ENCODE results near the gene NDFIP1.

Gene NDFIP1

GRCh38 chr5:142145106-142145900, 36.7 kb downstream of the NDFIP1 start:
- TF ChIP-seq GATA2 (IDR thresholded peaks at IDR 0.05; ENCODE audit: low read depth, low read length) (no peak), GATA3 (IDR thresholded peaks at IDR 0.05; ENCODE audit: low read depth, low read length) (no peak)

DNA sequence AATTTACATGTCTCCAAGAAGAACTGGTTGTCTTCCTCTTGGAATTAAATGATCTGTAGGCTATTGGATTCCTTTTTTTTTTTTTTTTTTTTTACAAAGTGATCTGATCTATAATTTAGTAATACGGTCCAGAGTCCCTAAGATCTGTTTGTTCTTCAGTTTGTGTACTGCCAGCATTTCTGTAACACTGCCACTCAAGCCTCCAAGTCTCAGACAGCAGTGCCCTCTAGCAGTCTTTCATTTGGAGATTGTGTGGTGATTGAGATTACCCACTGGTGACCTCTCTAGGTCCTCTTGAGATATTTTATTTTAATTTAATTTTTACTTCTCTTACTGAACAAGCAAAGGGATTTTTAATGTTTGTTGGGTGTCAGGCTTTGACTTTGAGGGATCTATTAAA, 40.8 kb downstream of the NDFIP1 start:
- no peak for TF ChIP-seq GATA3 (IDR thresholded peaks at IDR 0.05; ENCODE audit: low read depth, low read length)
- no peak for TF ChIP-seq GATA2 (IDR thresholded peaks at IDR 0.05; ENCODE audit: low read depth, low read length)

DNA sequence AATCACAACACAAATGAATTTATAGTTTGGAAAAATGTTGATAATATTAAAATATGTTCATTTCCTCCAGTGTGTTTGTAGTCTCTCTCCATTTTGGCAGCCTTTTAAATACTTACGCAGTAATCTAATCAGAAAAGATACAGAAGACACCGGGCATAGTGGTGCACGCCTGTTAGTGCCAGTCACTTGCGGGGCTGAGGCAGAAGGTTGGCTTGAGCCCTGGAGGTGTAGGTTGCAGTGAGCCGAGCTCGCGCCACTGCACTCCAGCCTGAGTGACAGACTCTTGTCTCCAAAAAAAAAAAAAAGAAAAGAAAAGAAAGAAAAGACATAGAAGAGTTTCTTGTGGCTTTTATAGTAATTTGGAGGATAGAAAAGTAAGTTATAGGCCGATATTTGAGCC, 41.9 kb downstream of the NDFIP1 start:
- no peak for TF ChIP-seq GATA2 (IDR thresholded peaks at IDR 0.05; ENCODE audit: low read depth, low read length)
- TF ChIP-seq GATA3 (IDR thresholded peaks at IDR 0.05; ENCODE audit: low read depth, low read length), result no peak

- TF ChIP-seq GATA3 (IDR thresholded peaks at IDR 0.05; ENCODE audit: low read depth, low read length) (no peak), GATA2 (IDR thresholded peaks at IDR 0.05; ENCODE audit: low read depth, low read length) (no peak)
These were observed 43.1 kb downstream of the NDFIP1 start for GRCh38 chr5:142151436-142152383.

GRCh38 chr5:142152384-142152732, 43.8 kb downstream of the NDFIP1 start:
- TF ChIP-seq GATA3 (IDR thresholded peaks at IDR 0.05; ENCODE audit: low read depth, low read length), result no peak
- TF ChIP-seq GATA2 (IDR thresholded peaks at IDR 0.05; ENCODE audit: low read depth, low read length), result no peak

DNA sequence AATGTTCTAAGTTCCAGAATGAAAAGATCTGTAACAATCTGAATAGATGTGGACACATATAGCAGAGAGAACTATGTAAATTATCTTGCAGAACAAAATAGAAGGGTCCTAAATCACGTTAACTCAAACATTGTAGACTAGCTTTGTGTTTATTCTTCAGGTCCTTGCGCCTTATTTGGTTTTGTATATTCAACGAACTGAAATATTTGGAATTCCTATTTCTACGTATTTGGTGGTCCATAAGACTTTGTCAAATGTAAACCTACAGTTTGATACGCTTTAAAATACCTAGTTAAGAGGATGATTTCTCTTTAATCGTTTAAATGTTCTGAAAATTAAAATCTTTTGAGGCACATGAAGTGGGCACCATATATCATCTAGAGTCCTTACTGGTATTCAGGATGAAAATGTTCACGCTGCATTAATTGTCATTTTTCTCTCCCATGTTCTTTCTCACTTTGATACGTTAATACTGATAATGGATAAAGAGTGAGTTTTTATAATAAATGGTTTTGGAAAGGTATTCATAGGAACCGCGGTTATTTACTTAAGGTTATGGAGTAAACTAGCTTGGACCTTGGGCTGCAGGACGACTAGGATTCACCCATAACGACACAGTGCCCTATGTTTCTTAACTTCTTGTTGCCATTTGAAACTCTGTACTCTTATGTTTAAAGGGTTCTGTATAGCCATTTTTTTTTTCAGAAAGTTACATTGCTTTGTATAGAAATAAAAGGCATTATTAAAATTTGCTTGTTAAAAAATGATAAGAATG, 45.3 kb downstream of the NDFIP1 start:
- TF ChIP-seq GATA3 (IDR thresholded peaks at IDR 0.05; ENCODE audit: low read depth, low read length) (no peak), GATA2 (IDR thresholded peaks at IDR 0.05; ENCODE audit: low read depth, low read length) (no peak)

DNA sequence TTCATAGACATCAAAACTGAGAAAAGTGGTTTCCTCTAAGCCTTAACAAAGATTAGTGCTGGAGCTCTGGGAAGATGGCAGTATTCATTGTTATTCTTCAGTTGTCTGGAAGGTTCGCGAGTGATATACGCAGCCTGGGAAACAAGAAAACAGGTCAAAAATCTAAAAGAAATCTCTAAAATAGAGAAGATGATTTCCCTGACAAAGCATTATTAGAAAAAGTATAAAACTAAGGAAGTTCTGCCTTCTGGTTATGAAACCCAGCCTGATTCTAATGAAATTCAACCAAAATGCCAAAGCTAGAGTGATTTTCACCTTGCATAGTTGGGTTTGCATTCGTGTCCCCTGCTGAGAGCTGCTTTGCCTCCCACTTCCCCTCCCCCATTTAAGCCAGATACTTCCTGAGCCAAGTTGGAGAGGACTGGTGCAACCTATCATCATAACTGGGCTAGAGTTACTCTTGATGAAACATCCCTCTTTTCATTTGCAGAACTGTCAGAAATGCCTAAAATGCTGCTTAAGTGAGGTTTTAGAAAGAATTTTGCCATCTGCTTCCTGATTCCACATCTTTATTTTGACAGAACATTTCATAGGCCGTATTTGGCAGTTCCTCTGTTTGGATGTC, 48.4 kb downstream of the NDFIP1 start:
- TF ChIP-seq GATA3 (IDR thresholded peaks at IDR 0.05; ENCODE audit: low read depth, low read length) (no peak), GATA2 (IDR thresholded peaks at IDR 0.05; ENCODE audit: low read depth, low read length) (no peak)

DNA sequence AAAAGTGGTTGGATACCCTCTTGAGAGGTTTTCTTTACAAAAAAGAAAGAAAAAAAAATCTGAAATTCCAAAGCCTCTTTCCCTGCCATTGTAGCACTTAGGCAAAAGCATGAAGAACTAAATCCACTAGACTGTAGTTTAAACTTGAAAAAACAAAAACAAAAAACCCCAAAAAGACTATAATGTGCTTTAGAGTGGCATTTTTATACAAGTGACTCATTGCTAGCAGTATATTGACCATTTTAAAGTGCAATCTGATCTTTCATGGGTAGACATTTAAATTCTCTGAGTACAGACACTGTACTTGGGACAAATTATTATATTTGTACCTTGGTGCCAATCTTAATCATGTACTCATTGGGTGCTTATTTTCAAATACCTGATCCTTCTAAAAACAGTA, 50.8 kb downstream of the NDFIP1 start:
- TF ChIP-seq GATA2 (IDR thresholded peaks at IDR 0.05; ENCODE audit: low read depth, low read length), result no peak
- no peak for TF ChIP-seq GATA3 (IDR thresholded peaks at IDR 0.05; ENCODE audit: low read depth, low read length)

- TF ChIP-seq GATA3 (IDR thresholded peaks at IDR 0.05; ENCODE audit: low read depth, low read length), result no peak
- TF ChIP-seq GATA2 (IDR thresholded peaks at IDR 0.05; ENCODE audit: low read depth, low read length), result no peak
These were observed 55.7 kb downstream of the NDFIP1 start for GRCh38 chr5:142164315-142164714.

DNA sequence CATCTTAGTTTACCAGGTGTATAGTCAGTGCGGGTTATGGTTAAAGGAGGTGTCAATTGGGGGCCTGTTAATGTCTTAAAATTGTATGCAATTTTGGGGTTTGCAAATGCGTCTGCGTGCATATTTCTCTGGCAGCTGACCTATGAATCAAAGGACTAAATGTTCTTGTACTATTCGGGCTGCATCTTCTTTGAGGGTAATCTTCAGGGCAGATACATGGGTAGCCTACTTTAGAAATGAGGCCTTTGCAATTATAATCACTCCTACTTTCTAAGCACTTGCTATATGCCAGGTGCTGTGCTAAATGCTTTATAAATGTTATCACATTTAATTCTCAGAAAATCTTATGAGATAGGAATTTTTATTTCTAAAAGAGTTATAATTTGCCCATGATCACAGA, 58.2 kb downstream of the NDFIP1 start:
- TF ChIP-seq GATA2 (IDR thresholded peaks at IDR 0.05; ENCODE audit: low read depth, low read length) (no peak), GATA3 (IDR thresholded peaks at IDR 0.05; ENCODE audit: low read depth, low read length) (no peak)

DNA sequence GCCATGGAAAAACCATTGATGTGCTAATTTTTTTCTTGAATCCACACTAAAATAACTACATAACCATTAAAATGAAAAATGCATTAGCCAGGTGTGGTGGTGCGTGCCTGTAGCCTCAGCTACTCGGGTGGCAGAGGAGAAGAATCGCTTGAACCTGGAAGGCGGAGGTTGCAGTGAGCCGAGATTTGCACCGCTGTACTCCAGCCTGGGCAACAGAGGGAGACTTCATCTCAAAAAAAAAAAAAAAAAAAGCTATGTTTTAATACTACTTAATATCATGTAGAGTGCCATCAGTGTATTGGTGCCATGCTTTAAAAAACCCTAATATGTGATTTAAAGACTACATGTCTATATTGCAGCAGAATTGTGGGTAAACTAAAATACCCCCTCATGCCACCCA, 58.9 kb downstream of the NDFIP1 start:
- TF ChIP-seq GATA3 (IDR thresholded peaks at IDR 0.05; ENCODE audit: low read depth, low read length) (no peak), GATA2 (IDR thresholded peaks at IDR 0.05; ENCODE audit: low read depth, low read length) (no peak)

- peak; percentile 28; the same call in 1 of the 2 replicates for TF ChIP-seq GATA2 (IDR thresholded peaks at IDR 0.05; ENCODE audit: low read depth, low read length)
- no peak; the same call in 1 of the 2 replicates for TF ChIP-seq GATA3 (IDR thresholded peaks at IDR 0.05; ENCODE audit: low read depth, low read length)
These were observed 59.8 kb downstream of the NDFIP1 start for GRCh38 chr5:142168365-142168764.

DNA sequence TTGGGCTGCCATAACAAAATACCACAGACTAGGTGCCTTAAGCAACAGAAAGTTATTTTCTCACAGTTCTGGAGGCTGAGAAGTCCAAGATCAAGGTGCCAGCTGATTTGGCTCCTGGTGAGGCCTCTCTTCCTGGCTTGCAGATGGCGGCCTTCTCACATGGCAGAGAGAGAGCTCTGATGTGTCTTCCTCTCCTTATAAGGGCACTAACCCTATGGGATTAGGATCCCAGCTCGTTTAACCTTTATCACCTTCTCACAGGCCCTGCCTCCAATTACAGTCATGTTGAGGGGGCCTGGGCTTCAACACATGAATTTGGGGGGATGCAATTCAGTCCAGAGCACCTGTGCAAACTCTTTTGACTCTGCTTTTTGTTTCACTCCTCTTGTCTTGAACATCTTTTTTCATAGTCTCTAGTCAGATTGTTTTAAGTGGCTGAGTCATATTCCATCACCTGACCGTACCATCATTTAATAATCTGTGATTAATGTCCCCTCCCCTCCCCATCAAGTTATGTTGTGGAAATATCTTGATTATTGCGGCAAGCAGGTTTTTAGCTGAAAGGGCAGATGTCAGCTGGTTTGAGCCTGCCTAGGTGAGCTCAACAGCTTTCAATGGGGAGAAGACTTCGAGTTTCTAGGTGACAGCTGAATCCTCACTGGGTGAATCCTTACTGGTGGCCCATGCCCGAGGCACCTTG, 61.8 kb downstream of the NDFIP1 start:
- TF ChIP-seq GATA3 (IDR thresholded peaks at IDR 0.05; ENCODE audit: low read depth, low read length), result no peak
- no peak for TF ChIP-seq GATA2 (IDR thresholded peaks at IDR 0.05; ENCODE audit: low read depth, low read length)
